Keratinocyte (primary cell): ENCODE measurements around the gene SZT2.

ENCODE experiments used
- CTCF ChIP-seq, 3 experiments: IDR thresholded peaks in 1 of 3; conservative IDR thresholded peaks in 1 of 3; optimal IDR thresholded peaks in 1 of 3; 2 replicates in 2 of 3; 3 replicates in 1 of 3; pipeline versions ENCODE3 to v1.5.1; 2011; ENCODE audit warnings: low read length in 3 of 3, mild to moderate bottlenecking in 3 of 3, moderate library complexity in 2 of 3, control low read depth in 1 of 3, inconsistent platforms in 1 of 3; ENCODE audit not compliant: insufficient read depth in 2 of 3; ENCODE audit errors: extremely low read depth in 1 of 3
- EZH2 ChIP-seq: IDR thresholded peaks from one replicate; pipeline ENCODE4 v1.6.1; 2012; ENCODE audit warnings: inconsistent platforms, mild to moderate bottlenecking, low read length, moderate library complexity

DNA sequence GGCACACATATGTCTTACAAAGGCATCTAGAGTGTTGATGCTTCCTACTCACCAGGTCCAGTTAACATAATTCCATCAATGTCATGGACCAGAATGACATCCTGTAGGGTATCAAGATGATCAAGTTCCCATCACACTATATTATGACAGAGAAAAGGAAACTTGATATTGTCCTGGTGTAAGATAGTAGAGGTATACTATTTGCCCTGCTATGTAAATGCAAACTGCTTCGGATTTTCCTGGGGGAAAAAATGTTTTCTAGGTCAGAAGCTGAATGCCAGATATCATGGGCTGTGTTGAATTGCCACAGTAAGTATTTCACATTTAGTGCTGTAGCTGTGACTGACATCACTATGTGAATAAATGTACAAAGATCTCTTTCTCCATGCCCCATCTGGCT is 80.2 kb downstream of the SZT2 start:
- no peak for TF ChIP-seq CTCF (optimal IDR thresholded peaks at IDR 0.05 in 1 of 3, IDR thresholded peaks at IDR 0.05 in 1 of 3, conservative IDR thresholded peaks at IDR 0.05 in 1 of 3; ENCODE audit: extremely low read depth in 1 of 3, insufficient read depth in 2 of 3, low read length in 3 of 3)
- TF ChIP-seq EZH2, result no peak
